ENCODE results near the gene FUT6.

FUT6 gene

DNA sequence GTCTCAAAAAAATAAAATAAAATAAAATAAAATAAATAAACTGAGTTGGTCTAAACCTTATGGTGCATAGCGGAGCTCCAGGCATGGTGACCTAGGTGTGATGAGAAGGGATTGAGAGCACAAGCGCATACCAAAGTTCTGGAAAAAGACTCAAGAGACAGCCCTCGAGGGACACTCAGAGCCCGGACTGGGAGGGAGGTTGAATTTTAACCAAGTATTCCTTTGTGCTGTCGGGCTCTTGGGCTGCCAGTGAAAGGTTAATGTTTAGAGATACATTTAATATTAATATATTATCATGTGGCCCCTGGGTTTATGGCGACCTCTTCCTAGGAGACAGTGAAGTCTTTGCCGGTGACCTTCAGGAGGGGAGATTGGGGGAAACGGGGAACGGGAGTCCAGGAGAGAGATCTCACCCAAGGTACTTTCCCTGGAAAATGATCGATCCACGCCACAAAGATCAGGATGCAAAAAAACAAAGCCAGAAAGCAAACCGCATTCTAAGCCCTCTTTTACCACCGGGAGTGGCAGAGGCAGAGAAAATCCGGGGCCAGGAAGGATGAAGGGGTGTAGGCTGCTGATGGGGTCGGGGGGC is 1.6 kb downstream of the FUT6 start:
- no peak for DNase-seq (ENCODE audit: low read depth)
- no peak overlapping the region for H3K4me3 ChIP-seq (ENCODE audit: low read depth, low read length)
- TF ChIP-seq, protein P1, sequence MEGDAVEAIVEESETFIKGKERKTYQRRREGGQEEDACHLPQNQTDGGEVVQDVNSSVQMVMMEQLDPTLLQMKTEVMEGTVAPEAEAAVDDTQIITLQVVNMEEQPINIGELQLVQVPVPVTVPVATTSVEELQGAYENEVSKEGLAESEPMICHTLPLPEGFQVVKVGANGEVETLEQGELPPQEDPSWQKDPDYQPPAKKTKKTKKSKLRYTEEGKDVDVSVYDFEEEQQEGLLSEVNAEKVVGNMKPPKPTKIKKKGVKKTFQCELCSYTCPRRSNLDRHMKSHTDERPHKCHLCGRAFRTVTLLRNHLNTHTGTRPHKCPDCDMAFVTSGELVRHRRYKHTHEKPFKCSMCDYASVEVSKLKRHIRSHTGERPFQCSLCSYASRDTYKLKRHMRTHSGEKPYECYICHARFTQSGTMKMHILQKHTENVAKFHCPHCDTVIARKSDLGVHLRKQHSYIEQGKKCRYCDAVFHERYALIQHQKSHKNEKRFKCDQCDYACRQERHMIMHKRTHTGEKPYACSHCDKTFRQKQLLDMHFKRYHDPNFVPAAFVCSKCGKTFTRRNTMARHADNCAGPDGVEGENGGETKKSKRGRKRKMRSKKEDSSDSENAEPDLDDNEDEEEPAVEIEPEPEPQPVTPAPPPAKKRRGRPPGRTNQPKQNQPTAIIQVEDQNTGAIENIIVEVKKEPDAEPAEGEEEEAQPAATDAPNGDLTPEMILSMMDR (conservative IDR thresholded peaks at IDR 0.05; ENCODE audit: low read depth, low read length) = no peak

DNA sequence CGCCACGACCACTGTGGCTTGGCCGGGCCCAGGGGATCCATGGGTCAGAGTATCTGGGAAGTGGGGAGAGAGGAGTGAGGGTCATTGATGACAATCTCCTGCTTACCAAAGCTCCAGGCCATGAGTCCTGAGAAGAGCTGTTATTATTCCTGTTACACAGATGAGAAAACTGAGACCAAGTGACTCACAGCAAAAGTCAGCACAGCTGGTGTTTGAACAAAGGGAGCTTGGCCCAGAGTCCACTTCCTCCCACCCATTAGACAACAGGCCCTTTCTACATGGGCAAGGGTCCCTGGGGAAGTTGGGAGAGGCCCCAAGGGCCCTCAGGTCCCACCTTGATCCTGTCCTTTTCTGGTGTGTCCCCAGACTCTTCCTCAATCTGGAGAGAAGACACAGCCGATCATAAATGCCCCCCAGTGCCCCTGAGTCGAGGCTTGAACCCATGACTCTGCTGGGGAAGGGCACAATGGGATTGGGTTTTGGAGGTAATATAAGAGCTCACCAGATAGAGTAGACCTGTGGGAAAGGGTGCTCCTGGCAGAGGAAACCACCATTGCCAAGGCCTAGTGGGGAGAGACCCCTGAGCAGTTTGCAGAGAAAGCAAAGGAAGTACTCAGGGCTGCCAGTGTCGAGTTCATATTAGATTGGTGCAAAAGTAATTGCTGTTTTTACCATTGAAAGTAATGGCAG is 6.8 kb downstream of the FUT6 start:
- TF ChIP-seq, protein P1 (conservative IDR thresholded peaks at IDR 0.05; ENCODE audit: low read depth, low read length) = no peak
- H3K4me3 ChIP-seq (ENCODE audit: low read depth, low read length) = no peak overlapping the region
- DNase-seq (ENCODE audit: low read depth) = no peak

DNA sequence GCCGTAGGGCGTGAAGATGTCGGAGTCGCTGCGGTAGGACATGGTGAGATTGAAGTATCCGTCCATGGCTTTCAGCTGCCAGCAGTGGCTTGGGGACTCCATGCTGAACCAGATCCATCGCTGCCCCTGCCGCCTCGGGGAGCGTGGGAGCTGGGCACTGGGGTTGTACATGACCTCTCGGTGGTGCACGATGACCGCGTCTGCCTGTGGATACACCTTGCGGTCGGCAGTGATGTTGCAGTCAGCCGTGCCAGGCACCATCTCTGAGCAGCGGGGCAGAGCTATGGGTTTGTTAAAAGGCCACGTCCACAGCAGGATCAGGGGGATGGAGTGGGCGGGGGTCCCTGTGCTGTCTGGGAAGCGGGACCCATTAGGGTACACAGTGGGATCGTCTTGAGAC is 7.4 kb downstream of the FUT6 start:
- no peak overlapping the region for H3K4me3 ChIP-seq (ENCODE audit: low read depth, low read length)
- TF ChIP-seq, protein P1 (conservative IDR thresholded peaks at IDR 0.05; ENCODE audit: low read depth, low read length) = no peak
- DNase-seq (ENCODE audit: low read depth) = no peak

DNA sequence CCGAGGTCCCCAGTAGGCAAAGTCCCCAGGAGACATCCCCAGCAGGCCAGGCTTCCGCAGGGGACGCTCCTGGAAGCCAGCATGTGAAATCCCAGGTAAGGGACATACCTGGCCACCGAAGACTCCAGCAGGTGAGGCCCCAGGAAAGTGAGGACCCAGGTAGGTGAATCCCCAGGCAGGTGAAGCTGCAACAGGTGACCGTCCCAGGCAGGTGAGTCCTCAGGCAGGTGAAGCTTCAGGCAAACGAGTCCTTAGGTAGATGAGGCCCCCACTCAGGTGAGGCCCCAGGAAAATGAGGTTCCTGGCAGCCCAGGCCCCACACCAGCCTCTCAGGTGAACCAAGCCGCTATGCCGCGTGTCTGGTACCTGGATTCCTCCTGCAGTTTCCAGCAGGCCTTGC is 8.3 kb downstream of the FUT6 start:
- TF ChIP-seq, protein P1 (conservative IDR thresholded peaks at IDR 0.05; ENCODE audit: low read depth, low read length) = no peak

DNA sequence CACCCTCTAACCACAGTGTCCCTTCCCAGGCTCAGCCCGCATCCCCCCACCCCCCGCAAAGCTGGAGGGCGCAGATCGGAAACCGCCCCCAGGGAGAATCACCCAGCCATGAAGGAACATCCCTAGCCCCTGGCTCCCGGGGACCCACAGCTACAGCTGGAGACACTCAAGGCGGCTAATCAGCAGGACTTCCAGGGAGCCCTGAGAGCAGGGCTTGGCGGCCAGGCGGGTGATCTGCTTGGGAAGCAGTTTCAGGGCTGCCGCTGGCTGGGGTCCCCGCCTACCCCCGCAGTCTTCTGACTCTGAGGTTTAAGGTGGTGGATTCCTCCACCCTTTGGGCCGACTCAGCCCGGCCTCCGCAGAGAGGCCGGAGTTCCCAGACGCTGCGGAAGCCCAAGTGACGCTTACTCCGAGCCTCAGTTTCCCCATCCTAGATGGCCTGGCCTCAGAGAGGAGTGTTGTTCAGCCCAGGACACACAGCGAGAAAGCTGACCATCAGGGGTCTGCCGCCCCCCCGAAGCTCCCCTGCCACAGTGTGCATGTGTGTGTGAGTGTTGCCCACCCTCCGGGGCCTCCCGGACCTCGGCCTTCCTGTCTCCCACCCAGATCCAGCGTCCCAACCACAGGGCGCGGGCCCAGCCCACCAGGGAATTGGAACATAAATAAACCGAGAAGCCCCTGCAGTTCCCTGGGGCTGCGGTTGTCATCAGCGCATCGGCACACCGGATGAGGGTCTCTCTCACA is 9.8 kb downstream of the FUT6 start:
- DNase-seq (ENCODE audit: low read depth) = no peak
- TF ChIP-seq, protein P1 (conservative IDR thresholded peaks at IDR 0.05; ENCODE audit: low read depth, low read length) = no peak
- H3K4me3 ChIP-seq (ENCODE audit: low read depth, low read length) = no peak overlapping the region

More for the DNA sequence above, 8.3 kb downstream of the FUT6 start:
- no peak for DNase-seq (ENCODE audit: low read depth)
- no peak overlapping the region for H3K4me3 ChIP-seq (ENCODE audit: low read depth, low read length)

DNA sequence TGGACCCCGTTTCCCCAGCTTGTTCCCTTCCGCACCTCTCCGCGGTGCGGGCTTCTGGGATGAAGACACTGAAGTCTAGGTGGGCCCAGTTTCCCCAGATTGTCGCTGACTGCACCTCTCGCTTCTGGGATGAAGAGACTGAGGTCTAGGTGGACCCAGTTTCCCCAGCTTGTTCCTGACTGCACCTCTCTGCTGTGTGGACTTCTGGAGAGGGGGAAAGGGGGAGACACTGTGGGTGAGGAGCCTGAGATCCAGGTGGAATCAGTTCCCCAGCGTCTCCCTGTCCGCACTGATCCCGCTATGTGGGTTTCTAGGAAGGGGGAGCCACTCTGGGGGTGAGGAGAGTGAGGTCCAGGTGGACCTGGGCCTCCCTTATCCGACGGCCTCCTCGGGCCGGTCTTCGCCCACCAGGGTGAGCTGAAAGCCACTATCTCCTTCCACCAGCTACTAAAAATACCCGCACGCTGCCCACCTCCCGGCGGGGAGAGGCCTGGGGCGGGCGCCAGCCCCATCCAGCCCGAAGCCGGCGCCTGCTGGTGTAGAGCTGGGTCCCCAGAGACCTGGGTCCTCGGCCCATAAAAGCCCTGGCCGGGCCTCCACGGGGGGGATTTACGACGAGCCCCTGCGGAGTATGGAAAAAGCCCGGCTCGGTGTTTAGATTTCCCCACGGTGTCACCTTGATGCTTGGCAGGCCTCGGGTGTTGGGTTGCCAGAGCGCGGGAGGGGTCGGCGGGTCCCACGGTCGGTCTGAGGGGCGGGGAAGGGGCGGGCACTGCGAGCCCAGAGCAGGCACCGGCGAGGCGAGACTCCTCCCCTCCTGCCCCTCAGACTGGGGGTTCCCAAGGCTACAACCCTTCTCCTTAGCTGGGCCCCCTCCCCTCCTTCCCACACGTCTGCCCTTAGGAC is 10.6 kb downstream of the FUT6 start:
- TF ChIP-seq, protein P1 (conservative IDR thresholded peaks at IDR 0.05; ENCODE audit: low read depth, low read length) = no peak
- peak; percentile 36 for DNase-seq (ENCODE audit: low read depth)
- H3K4me3 ChIP-seq (ENCODE audit: low read depth, low read length) = peak overlapping the region; percentile 79
